Kidney (tissue), 14 donors: ENCODE measurements around the gene MRPS23. TPM values are rescaled to one million over a fixed set of nuclear protein-coding genes. Genes with fewer than 3 reads are reported as not detected.
"Not testable (repeated sequence)": the region's sequence is repeated elsewhere in the genome, so short reads cannot be mapped to it uniquely, and the experiment has no call there.

Experiments
- DNase-seq, 5 donors: peaks; one replicate each; pipeline ENCODE4 v3.0.0-alpha.2; 2013 to 2020
- FAIRE-seq: peaks from 2 replicates; lab custom pipeline; 2012; peaks lifted over from hg19 to GRCh38; lab: Jason Lieb, UNC
- H3K27ac ChIP-seq, 2 donors: one replicate each; pipeline ENCODE4 v1.7.0; 2013; ENCODE audit warnings: low read depth in 2 of 2, low read length in 2 of 2, inconsistent platforms in 1 of 2
- H3K27me3 ChIP-seq: one replicate; pipeline ENCODE4 v1.7.1; 2013; ENCODE audit warnings: low read length, inconsistent platforms; ENCODE audit not compliant: control insufficient read depth, insufficient read depth
- H3K36me3 ChIP-seq, 3 donors: one replicate each; pipeline versions ENCODE4 v1.7.0 to v1.7.1; 2013; ENCODE audit warnings: low read length in 3 of 3, control low read depth in 1 of 3, inconsistent platforms in 1 of 3; ENCODE audit not compliant: insufficient read depth in 3 of 3, control insufficient read depth in 2 of 3
- H3K4me1 ChIP-seq, 3 donors: one replicate each; pipeline versions ENCODE4 v1.7.0 to v1.7.1; 2013; ENCODE audit warnings: low read length in 3 of 3, inconsistent platforms in 1 of 3, low read depth in 1 of 3; ENCODE audit not compliant: control insufficient read depth in 2 of 3, insufficient read depth in 2 of 3
- H3K4me3 ChIP-seq, 3 donors: one replicate each; pipeline versions ENCODE4 v1.7.0 to v1.8.1; 2013; ENCODE audit warnings: low read length in 3 of 3, control low read depth in 1 of 3, inconsistent platforms in 1 of 3
- H3K9ac ChIP-seq, 3 donors: one replicate each; pipeline versions ENCODE4 v1.7.0 to v1.7.1; 2013; ENCODE audit warnings: low read length in 3 of 3, control low read depth in 1 of 3, inconsistent platforms in 1 of 3
- H3K9me3 ChIP-seq, 3 donors: one replicate each; pipeline versions ENCODE4 v1.7.0 to v1.7.1; 2013; ENCODE audit warnings: low read length in 3 of 3, control low read depth in 1 of 3, inconsistent platforms in 1 of 3; ENCODE audit not compliant: control insufficient read depth in 2 of 3, insufficient read depth in 1 of 3
- intact Hi-C: fragments of 100-400 bp; cut with DNase I; formaldehyde crosslinking; loops from one replicate; pipeline ENCODE4 v1.11.1; 2022
- polyA plus RNA-seq: library from polyadenylated mRNA; stranded (reverse); fragments of 350-450 nt; fragmentation: Illumina TruSeq; extraction: RNeasy Lipid Tissue Mini Kit (QIAGEN cat#74804); gene quantifications from one replicate; pipeline ENCODE4 v1.2.3, GENCODE V29; 2014; ENCODE audit warnings: low read depth, low replicate concordance; ENCODE audit not compliant: insufficient read depth
- total RNA-seq: library from RNA; stranded (reverse); fragmentation: NEBNext Ultra II Directional; extraction: Animal tissue kit (Norgen Biotek cat#: 25700); gene quantifications from one replicate; pipeline ENCODE4 v1.2.1, GENCODE V29; 2021
- TF ChIP-seq, protein P1 (sequence below): IDR thresholded peaks from 3 replicates; pipeline ENCODE4 v1.5.1; 2012; ENCODE audit warnings: mild to moderate bottlenecking, moderate library complexity, borderline replicate concordance; ENCODE audit not compliant: insufficient read depth; ENCODE audit errors: extremely low read depth
- donor health status: control.
- donor health status: control.
- donor health status: control.
- donor health status: control.
- donor health status: control.
- donor health status: DM: yes; HTN: yes; CAD: no.
- donor health status: Normal renal cell carcinoma (clear cell type).

Gene MRPS23
- total and polyA plus RNA-seq, 2 donors from 2014 or later, result 40.2 to 75.3 TPM

DNA sequence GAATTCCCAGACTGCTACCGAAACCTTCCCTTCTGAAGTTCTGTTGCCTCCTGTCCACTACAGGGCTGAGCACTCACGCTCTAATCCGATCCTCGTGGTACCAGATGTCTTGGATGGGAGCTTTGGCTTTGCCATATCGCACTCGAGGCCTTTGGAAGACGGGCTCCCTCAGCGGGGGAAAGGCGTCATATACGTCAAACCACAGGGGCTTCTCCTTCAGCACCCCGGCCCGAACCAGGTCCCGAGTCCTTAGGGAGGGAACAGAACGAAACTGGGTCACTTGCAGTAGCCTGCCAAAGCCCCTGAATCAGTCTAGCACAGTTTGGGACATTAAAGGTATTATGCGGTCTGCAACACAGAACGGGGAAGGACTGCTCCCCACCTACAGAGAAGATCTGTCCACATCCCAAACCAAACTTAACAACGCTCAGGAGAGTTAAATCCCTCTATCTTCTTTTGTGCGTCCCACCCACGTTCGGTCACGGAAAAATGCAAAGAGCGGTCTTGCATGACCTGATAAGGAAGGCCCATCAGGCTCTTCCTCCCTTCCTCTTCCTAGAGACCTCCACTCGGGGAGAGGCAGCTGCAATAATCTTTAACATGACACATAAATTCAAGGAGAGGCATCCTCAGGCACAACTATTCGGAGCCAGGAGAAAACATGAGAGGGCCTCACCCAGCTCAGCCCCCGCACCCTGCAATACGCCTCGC lies 526 bp downstream of the MRPS23 start:
- TF ChIP-seq, protein P1, sequence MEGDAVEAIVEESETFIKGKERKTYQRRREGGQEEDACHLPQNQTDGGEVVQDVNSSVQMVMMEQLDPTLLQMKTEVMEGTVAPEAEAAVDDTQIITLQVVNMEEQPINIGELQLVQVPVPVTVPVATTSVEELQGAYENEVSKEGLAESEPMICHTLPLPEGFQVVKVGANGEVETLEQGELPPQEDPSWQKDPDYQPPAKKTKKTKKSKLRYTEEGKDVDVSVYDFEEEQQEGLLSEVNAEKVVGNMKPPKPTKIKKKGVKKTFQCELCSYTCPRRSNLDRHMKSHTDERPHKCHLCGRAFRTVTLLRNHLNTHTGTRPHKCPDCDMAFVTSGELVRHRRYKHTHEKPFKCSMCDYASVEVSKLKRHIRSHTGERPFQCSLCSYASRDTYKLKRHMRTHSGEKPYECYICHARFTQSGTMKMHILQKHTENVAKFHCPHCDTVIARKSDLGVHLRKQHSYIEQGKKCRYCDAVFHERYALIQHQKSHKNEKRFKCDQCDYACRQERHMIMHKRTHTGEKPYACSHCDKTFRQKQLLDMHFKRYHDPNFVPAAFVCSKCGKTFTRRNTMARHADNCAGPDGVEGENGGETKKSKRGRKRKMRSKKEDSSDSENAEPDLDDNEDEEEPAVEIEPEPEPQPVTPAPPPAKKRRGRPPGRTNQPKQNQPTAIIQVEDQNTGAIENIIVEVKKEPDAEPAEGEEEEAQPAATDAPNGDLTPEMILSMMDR, result no peak
- DNase-seq (no peak), FAIRE-seq (no peak)
- H3K4me3 ChIP-seq, result peak overlapping the region; percentile 91 to 98 (median 98)
- no peaks in the 10 kb centered on the region for H3K27me3 ChIP-seq
- intact Hi-C loops, result no loop called here
- no peaks in the 10 kb centered on the region for H3K9me3 ChIP-seq
- peak overlapping the region; percentile 83 to 96 for H3K27ac ChIP-seq
- H3K9ac ChIP-seq, result peak overlapping the region; percentile 77 to 91 (median 78)
- H3K36me3 ChIP-seq, result no peaks in the 10 kb centered on the region
- peaks cover 0 to 20% (median 12%) of the 10 kb centered on the region in 3 donors for H3K4me1 ChIP-seq

DNA sequence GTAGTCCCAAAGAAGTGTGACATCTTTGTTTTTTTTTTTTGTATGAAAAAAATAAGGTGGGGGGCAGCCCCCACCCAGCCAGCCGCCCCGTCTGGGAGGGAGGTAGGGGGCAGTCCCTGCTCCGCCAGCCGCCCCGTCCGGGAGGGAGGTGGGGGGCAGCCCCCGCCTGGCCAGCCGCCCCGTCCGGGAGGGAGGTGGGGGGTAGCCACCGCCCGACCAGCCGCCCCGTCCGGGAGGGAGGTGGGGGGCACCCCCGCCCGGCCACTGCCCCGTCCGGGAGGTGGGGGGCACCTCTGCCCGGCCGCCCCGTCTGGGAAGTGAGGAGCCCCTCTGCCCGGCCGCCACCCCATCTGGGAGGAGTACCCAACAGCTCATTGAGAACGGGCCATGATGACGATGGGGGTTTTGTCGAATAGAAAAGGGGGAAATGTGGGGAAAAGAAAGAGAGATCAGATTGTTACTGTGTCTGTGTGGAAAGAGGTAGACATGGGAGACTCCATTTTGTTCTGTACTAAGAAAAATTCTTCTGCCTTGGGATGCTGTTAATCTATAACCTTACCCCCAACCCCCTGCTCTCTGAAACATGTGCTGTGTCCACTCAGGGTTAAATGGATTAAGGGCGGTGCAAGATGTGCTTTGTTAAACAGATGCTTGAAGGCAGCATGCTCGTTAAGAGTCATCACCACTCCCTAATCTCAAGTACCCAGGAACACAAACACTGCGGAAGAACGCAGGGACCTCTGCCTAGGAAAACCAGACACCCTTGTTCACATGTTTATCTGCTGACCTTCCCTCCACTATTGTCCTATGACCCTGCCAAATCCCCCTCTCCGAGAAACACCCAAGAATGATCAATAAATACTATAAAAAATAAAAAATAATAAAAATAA lies 3.5 kb downstream of the MRPS23 start:
- DNase-seq, H3K9ac ChIP-seq, H3K27ac ChIP-seq, H3K36me3 ChIP-seq, H3K9me3 ChIP-seq, intact Hi-C loops, H3K27me3 ChIP-seq, H3K4me3 ChIP-seq, FAIRE-seq: not testable (repeated sequence)
- H3K4me1 ChIP-seq, result peaks cover 0 to 12% (median 8%) of the 10 kb centered on the region in 3 donors

DNA sequence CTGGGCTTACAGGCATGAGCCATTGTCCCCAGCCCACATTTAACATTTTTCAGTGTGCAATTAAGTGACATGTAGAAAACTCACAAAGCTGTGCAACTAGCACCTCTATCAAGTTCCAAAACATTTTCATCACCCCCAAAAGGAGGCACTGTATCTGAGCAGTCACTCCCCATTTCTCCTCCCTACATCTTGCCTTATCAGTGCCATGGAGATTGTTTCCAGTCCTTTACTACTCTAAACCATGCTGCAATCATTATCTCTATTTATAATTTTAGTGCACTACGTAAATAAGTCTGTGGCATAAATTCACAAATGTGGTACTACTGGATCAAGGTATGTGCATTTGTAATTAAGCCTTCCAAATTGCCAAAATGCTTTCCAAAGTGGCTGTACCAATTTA lies 7.6 kb downstream of the MRPS23 start:
- Histone ChIP-seq H3K27me3 (no peaks in the 10 kb centered on the region), H3K9me3 (no peaks in the 10 kb centered on the region), H3K27ac (no peak overlapping the region), H3K4me3 (no peak overlapping the region), H3K4me1 (no peaks in the 10 kb centered on the region), H3K9ac (no peak overlapping the region), H3K36me3 (peaks cover 6 to 18% (median 16%) of the 10 kb centered on the region in 3 donors)
- no peak for DNase-seq
- TF ChIP-seq, protein P1, result no peak
- FAIRE-seq, result no peak
- intact Hi-C loops, result no loop called here

DNA sequence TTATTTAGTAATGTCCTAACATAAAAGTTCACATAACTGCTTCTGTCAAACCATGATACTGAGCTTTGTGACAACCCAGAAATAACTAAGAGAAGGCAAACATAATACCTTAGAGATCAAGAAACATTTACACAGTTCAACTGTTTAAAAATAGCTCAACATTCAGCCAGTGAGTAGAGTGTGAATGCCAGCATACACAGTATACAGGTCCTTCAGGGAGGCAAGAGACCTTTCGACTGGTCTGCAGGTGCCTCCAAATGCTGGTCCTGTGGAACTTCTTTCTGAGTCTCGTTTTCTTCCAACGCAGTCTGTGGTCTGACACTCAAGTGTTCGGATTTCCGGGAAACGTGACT lies 10.3 kb downstream of the MRPS23 start:
- peaks cover 1 to 11% (median 9%) of the 10 kb centered on the region in 3 donors for H3K4me1 ChIP-seq
- FAIRE-seq (no peak), DNase-seq (no peak)
- TF ChIP-seq, protein P1, result no peak
- H3K9me3 ChIP-seq, result no peaks in the 10 kb centered on the region
- H3K27me3 ChIP-seq, result no peaks in the 10 kb centered on the region
- H3K36me3 ChIP-seq, result peaks cover 6 to 18% (median 16%) of the 10 kb centered on the region in 3 donors
- H3K27ac ChIP-seq, result no peak overlapping the region
- H3K4me3 ChIP-seq, result no peak overlapping the region
- intact Hi-C loops, result loop anchor here (10.0 kb wide), 1 partner anchor 715 kb away; no protein-coding TSS in a partner anchor
- H3K9ac ChIP-seq, result no peak overlapping the region
